Upper lobe of left lung (tissue), 6 donors: ENCODE results near the gene KAT2B. TPM values are rescaled to one million over a fixed set of nuclear protein-coding genes. Genes with fewer than 3 reads are reported as not detected.

Source experiments
- ATAC-seq, 2 donors: fragments of 200-7000 bp; cut with Tn5 transposase; one replicate each; pipeline ENCODE4 v1.9.1; 2022; ENCODE audit warnings: mild to moderate bottlenecking in 2 of 2, moderate library complexity in 2 of 2; ENCODE audit not compliant: low FRiP score in 2 of 2
- DNase-seq, 2 donors: peaks; one replicate each; pipeline ENCODE4 v3.0.0-alpha.2; 2019 to 2020
- H3K27ac ChIP-seq, 4 donors: fragments of 200-600 bp; sonication (generic); one replicate each; pipeline ENCODE4 v1.5.1; 2016 to 2019
- H3K27me3 ChIP-seq, 4 donors: fragments of 200-600 bp; sonication (generic); one replicate each; pipeline ENCODE4 v1.5.1; 2017 to 2019
- H3K36me3 ChIP-seq, 4 donors: fragments of 200-600 bp; sonication (generic); one replicate each; pipeline ENCODE4 v1.5.1; 2016 to 2019
- H3K4me1 ChIP-seq, 4 donors: fragments of 200-600 bp; sonication (generic); one replicate each; pipeline ENCODE4 v1.5.1; 2018 to 2019
- H3K4me3 ChIP-seq, 4 donors: fragments of 200-600 bp; sonication (generic); one replicate each; pipeline ENCODE4 v1.5.1; 2017 to 2019; ENCODE audit warnings: mild to moderate bottlenecking in 2 of 4, moderate library complexity in 1 of 4
- H3K9me3 ChIP-seq, 4 donors: fragments of 200-600 bp; sonication (generic); one replicate each; pipeline ENCODE4 v1.5.1; 2018 to 2019
- EP300 ChIP-seq, 4 donors: sonication (generic); formaldehyde crosslinking; IDR thresholded peaks; one replicate each; pipeline ENCODE4 v1.5.1; 2017; ENCODE audit warnings: antibody characterized with exemption in 4 of 4, control low read depth in 2 of 4
- POLR2A ChIP-seq, 4 donors: fragments of 450-650 bp; IDR thresholded peaks; one replicate each; pipeline ENCODE4 v1.5.1; 2016 to 2017; ENCODE audit warnings: antibody characterized with exemption in 4 of 4, mild to moderate bottlenecking in 2 of 4
- POLR2AphosphoS5 ChIP-seq, 2 donors: sonication (generic); formaldehyde crosslinking; IDR thresholded peaks; one replicate each; pipeline ENCODE4 v1.5.1; 2017; ENCODE audit warnings: antibody characterized with exemption in 2 of 2
- WGBS, 2 donors: methylation state at CpG; one replicate each; pipeline ENCODE4 v1.1.5; 2017 to 2018; 5-methylcytosine and 5-hydroxymethylcytosine counted together
- total RNA-seq, 6 donors: library from RNA; depleted of rRNA in 4 of 6; stranded (reverse); fragments of >200 nt in 4 of 6; gene quantifications; one replicate each; pipeline versions ENCODE4 v1.1.0 to v1.2.1, GENCODE V29; 2016 to 2021
- TF ChIP-seq, protein P1 (sequence below), 6 experiments: fragments of 450-650 bp in 4 of 6; fragments of 200-600 bp in 2 of 6; sonication (generic) in 2 of 6; IDR thresholded peaks; one replicate each; pipeline ENCODE4 v1.5.1; 2016 to 2019; ENCODE audit warnings: antibody characterized with exemption in 6 of 6
- donor health status: DM: no; HTN: no; CAD: no; lungs with moderate emphysema.
- donor health status: DM: no; HTN: yes; CAD: no; lungs with severe emphysema.

Gene KAT2B
- total RNA-seq, 6 donors from 2014 or later: 19.3 to 58.9 (median 31.9) TPM

- Histone ChIP-seq H3K36me3 (peaks cover 0 to 16% (median 0%) of the 10 kb centered on the region in 4 donors), H3K9me3 (no peaks in the 10 kb centered on the region), H3K27me3 (no peaks in the 10 kb centered on the region), H3K4me3 (no peak overlapping the region), H3K4me1 (peaks cover 0 to 16% (median 7%) of the 10 kb centered on the region in 4 donors), H3K27ac (no peak overlapping the region)
- TF ChIP-seq POLR2AphosphoS5 (IDR thresholded peaks at IDR 0.05) (no peak), POLR2A (IDR thresholded peaks at IDR 0.05) (no peak), EP300 (IDR thresholded peaks at IDR 0.05) (no peak)
- TF ChIP-seq, protein P1, sequence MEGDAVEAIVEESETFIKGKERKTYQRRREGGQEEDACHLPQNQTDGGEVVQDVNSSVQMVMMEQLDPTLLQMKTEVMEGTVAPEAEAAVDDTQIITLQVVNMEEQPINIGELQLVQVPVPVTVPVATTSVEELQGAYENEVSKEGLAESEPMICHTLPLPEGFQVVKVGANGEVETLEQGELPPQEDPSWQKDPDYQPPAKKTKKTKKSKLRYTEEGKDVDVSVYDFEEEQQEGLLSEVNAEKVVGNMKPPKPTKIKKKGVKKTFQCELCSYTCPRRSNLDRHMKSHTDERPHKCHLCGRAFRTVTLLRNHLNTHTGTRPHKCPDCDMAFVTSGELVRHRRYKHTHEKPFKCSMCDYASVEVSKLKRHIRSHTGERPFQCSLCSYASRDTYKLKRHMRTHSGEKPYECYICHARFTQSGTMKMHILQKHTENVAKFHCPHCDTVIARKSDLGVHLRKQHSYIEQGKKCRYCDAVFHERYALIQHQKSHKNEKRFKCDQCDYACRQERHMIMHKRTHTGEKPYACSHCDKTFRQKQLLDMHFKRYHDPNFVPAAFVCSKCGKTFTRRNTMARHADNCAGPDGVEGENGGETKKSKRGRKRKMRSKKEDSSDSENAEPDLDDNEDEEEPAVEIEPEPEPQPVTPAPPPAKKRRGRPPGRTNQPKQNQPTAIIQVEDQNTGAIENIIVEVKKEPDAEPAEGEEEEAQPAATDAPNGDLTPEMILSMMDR (IDR thresholded peaks at IDR 0.05): no peak
- 96% methylated on average over 6 of the region's 6 CpGs for WGBS, 2 donors
- no peak for DNase-seq
- no peak for ATAC-seq
These were observed 34.2 kb downstream of the KAT2B start for GRCh38 chr3:20074226-20075063.

- Histone ChIP-seq H3K27me3 (no peaks in the 10 kb centered on the region), H3K36me3 (peaks cover 0 to 16% (median 0%) of the 10 kb centered on the region in 4 donors), H3K4me3 (no peak overlapping the region), H3K27ac (no peak overlapping the region), H3K9me3 (no peaks in the 10 kb centered on the region), H3K4me1 (peaks cover 0 to 17% (median 7%) of the 10 kb centered on the region in 4 donors)
- TF ChIP-seq POLR2AphosphoS5 (IDR thresholded peaks at IDR 0.05) (no peak), EP300 (IDR thresholded peaks at IDR 0.05) (no peak), POLR2A (IDR thresholded peaks at IDR 0.05) (no peak)
- TF ChIP-seq, protein P1 (IDR thresholded peaks at IDR 0.05): no peak
- WGBS, 2 donors: 92 to 98% methylated on average over 5 of the region's 5 CpGs
- ATAC-seq (no peak), DNase-seq (no peak)
These were observed 35.0 kb downstream of the KAT2B start for GRCh38 chr3:20075197-20075596.

- no peak for TF ChIP-seq EP300 (IDR thresholded peaks at IDR 0.05)
- TF ChIP-seq POLR2AphosphoS5 (IDR thresholded peaks at IDR 0.05): no peak
- TF ChIP-seq, protein P1 (IDR thresholded peaks at IDR 0.05): no peak
- no peak for TF ChIP-seq POLR2A (IDR thresholded peaks at IDR 0.05)
- Histone ChIP-seq H3K4me1 (peaks cover 0 to 23% (median 11%) of the 10 kb centered on the region in 4 donors), H3K4me3 (no peak overlapping the region), H3K27ac (no peak overlapping the region), H3K36me3 (peaks cover 0 to 16% (median 0%) of the 10 kb centered on the region in 4 donors), H3K27me3 (no peaks in the 10 kb centered on the region), H3K9me3 (no peaks in the 10 kb centered on the region)
- ATAC-seq: no peak
- DNase-seq: no peak
- WGBS, 2 donors: 66 to 72% methylated on average over 6 of the region's 6 CpGs
These were observed 36.2 kb downstream of the KAT2B start for GRCh38 chr3:20076296-20076997.

DNA sequence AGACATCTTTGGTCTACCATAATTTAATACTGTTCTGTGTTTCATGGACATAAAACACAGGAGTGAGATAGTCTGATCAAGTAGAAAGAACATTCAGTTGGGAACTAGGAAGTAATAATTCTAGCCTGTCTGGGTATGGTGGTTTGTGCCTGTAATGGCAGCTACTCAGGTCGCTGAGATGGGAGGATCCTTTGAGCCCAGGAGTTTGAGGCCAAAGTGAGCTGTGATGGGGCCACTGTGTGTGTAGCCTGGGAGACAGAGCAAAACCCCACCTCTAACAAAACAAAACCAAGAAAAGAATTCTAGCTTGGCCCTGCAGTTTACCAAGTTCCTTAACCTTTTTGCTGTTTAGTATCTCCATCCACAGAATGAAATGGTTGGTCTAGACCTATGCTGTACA lies 36.8 kb downstream of the KAT2B start:
- Histone ChIP-seq H3K4me1 (peaks cover 0 to 18% (median 10%) of the 10 kb centered on the region in 4 donors), H3K36me3 (peaks cover 0 to 16% (median 0%) of the 10 kb centered on the region in 4 donors), H3K27me3 (no peaks in the 10 kb centered on the region), H3K4me3 (no peak overlapping the region), H3K9me3 (no peaks in the 10 kb centered on the region), H3K27ac (no peak overlapping the region)
- ATAC-seq (no peak), DNase-seq (no peak)
- WGBS, 2 donors: 69 to 89% methylated on average over 1 of the region's 1 CpG
- TF ChIP-seq, protein P1 (IDR thresholded peaks at IDR 0.05): no peak
- no peak for TF ChIP-seq POLR2AphosphoS5 (IDR thresholded peaks at IDR 0.05)
- no peak for TF ChIP-seq POLR2A (IDR thresholded peaks at IDR 0.05)
- no peak for TF ChIP-seq EP300 (IDR thresholded peaks at IDR 0.05)
